GM23338 (cell line): ENCODE results near the gene BRME1. TPM values are rescaled to one million over a fixed set of nuclear protein-coding genes. Genes with fewer than 3 reads are reported as not detected.

Source experiments
- ATAC-seq: fragments of 200-7000 bp; cut with Tn5 transposase; 3 replicates; pipeline ENCODE4 v1.9.1; 2020
- DNase-seq: peaks from one replicate; pipeline ENCODE4 v3.0.0-alpha.2; 2015; ENCODE audit warnings: low spot score
- H2AFZ ChIP-seq: fragments of 200-600 bp; sonication (generic); 2 replicates; pipeline ENCODE4 v1.8.0; 2016; ENCODE audit warnings: antibody characterized with exemption, mild to moderate bottlenecking, moderate library complexity
- H3F3A ChIP-seq: fragments of 200-600 bp; sonication (generic); replicated peaks from 2 replicates; pipeline ENCODE4 v1.8.0; 2017; ENCODE audit warnings: antibody characterized with exemption, mixed run types, low read depth
- H3K27ac ChIP-seq: fragments of 200-600 bp; sonication (generic); 2 replicates; pipeline ENCODE4 v1.6.1; 2016; ENCODE audit warnings: low read depth
- H3K27me3 ChIP-seq: fragments of 200-600 bp; sonication (generic); 2 replicates; pipeline ENCODE4 v1.8.0; 2016; ENCODE audit warnings: mild to moderate bottlenecking, mixed run types, moderate library complexity; ENCODE audit not compliant: insufficient read depth
- H3K36me3 ChIP-seq: fragments of 200-600 bp; sonication (generic); 2 replicates; pipeline ENCODE4 v1.8.0; 2016; ENCODE audit warnings: mild to moderate bottlenecking; ENCODE audit not compliant: insufficient read depth
- H3K4me1 ChIP-seq: fragments of 200-600 bp; sonication (generic); 2 replicates; pipeline ENCODE4 v1.8.0; 2016; ENCODE audit warnings: mild to moderate bottlenecking, moderate library complexity; ENCODE audit not compliant: insufficient read depth
- H3K4me2 ChIP-seq: fragments of 200-600 bp; sonication (generic); 2 replicates; pipeline ENCODE4 v1.7.1; 2017; ENCODE audit warnings: mixed run types
- H3K4me3 ChIP-seq: fragments of 200-600 bp; sonication (generic); 2 replicates; pipeline ENCODE4 v1.6.1; 2016; ENCODE audit warnings: mixed run types
- H3K79me2 ChIP-seq: fragments of 200-600 bp; sonication (generic); replicated peaks from 2 replicates; pipeline ENCODE4 v1.8.0; 2017; ENCODE audit warnings: mild to moderate bottlenecking; ENCODE audit not compliant: insufficient read depth
- H3K9me2 ChIP-seq: fragments of 200-600 bp; sonication (generic); 2 replicates; pipeline ENCODE4 v1.8.0; 2017; ENCODE audit not compliant: insufficient read depth
- H4K20me1 ChIP-seq: fragments of 200-600 bp; sonication (generic); replicated peaks from 2 replicates; pipeline ENCODE4 v1.8.0; 2017; ENCODE audit warnings: mild to moderate bottlenecking; ENCODE audit not compliant: insufficient read depth
- H3K27ac Mint-ChIP-seq: 2 replicates; pipeline ENCODE4 v1.8.0; 2020; ENCODE audit warnings: inconsistent platforms, mild to moderate bottlenecking, moderate library complexity, mixed read lengths
- H3K27me3 Mint-ChIP-seq: 3 replicates; pipeline ENCODE4 v1.8.0; 2022; ENCODE audit warnings: low read depth, mild to moderate bottlenecking, moderate library complexity, mixed read lengths, inconsistent platforms; ENCODE audit not compliant: insufficient read depth, poor library complexity
- H3K36me3 Mint-ChIP-seq: 3 replicates; pipeline ENCODE4 v1.8.0; 2021; ENCODE audit warnings: low read depth, mild to moderate bottlenecking, inconsistent platforms, moderate library complexity, mixed read lengths
- H3K4me1 Mint-ChIP-seq: 3 replicates; pipeline ENCODE4 v1.8.0; 2020; ENCODE audit warnings: mild to moderate bottlenecking, inconsistent platforms, mixed read lengths
- H3K4me3 Mint-ChIP-seq: 3 replicates; pipeline ENCODE4 v1.8.0; 2021; ENCODE audit warnings: moderate library complexity, mild to moderate bottlenecking, inconsistent platforms, mixed read lengths
- H3K9me3 Mint-ChIP-seq: 3 replicates; pipeline ENCODE4 v1.8.0; 2020; ENCODE audit warnings: moderate library complexity, mild to moderate bottlenecking, inconsistent platforms, mixed read lengths
- CREB1 ChIP-seq: fragments of 250-450 bp; sonication (Bioruptor Pico); IDR thresholded peaks from 2 replicates; pipeline ENCODE4 v1.5.0; 2020; ENCODE audit warnings: low read depth, mild to moderate bottlenecking, moderate library complexity
- CTCF ChIP-seq, 2 experiments: fragments of 200-600 bp in 1 of 2; sonication (generic) in 1 of 2; conservative IDR thresholded peaks; 2 replicates each; pipeline versions ENCODE4 v1.5.1 to v1.6.1; 2016 to 2017; ENCODE audit warnings: antibody characterized with exemption in 2 of 2, low read depth in 2 of 2, mild to moderate bottlenecking in 2 of 2, moderate library complexity in 1 of 2
- ETS1 ChIP-seq: IDR thresholded peaks from 2 replicates; pipeline ENCODE4 v1.6.1; 2016; ENCODE audit warnings: antibody characterized with exemption
- EZH2 ChIP-seq: fragments of 200-600 bp; sonication (generic); IDR thresholded peaks from one replicate; pipeline ENCODE4 v1.8.0; 2017; ENCODE audit warnings: antibody characterized with exemption, mild to moderate bottlenecking, low read depth; ENCODE audit not compliant: unreplicated experiment
- EZH2phosphoT487 ChIP-seq: fragments of 200-600 bp; sonication (generic); IDR thresholded peaks from one replicate; pipeline ENCODE4 v1.8.1; 2018; ENCODE audit warnings: antibody characterized with exemption; ENCODE audit not compliant: unreplicated experiment
- JUNB ChIP-seq: IDR thresholded peaks from one replicate; pipeline ENCODE4 v1.6.1; 2016; ENCODE audit warnings: antibody characterized with exemption; ENCODE audit not compliant: unreplicated experiment
- NANOG ChIP-seq: IDR thresholded peaks from 2 replicates; pipeline ENCODE4 v1.6.1; 2016; ENCODE audit warnings: antibody characterized with exemption, borderline replicate concordance
- POLR2AphosphoS5 ChIP-seq: IDR thresholded peaks from 2 replicates; pipeline ENCODE4 v1.6.1; 2016; ENCODE audit warnings: antibody characterized with exemption, low read depth
- STAT1 ChIP-seq: IDR thresholded peaks from one replicate; pipeline ENCODE4 v1.6.1; 2016; ENCODE audit warnings: antibody characterized with exemption; ENCODE audit not compliant: unreplicated experiment
- ZNF114 ChIP-seq: fragments of 250-450 bp; sonication (Bioruptor Pico); IDR thresholded peaks from 2 replicates; pipeline ENCODE4 v1.5.0; 2020; ENCODE audit warnings: mild to moderate bottlenecking, moderate library complexity
- ZNF331 ChIP-seq: fragments of 250-450 bp; sonication (Bioruptor Pico); IDR thresholded peaks from 2 replicates; pipeline ENCODE4 v1.5.0; 2020; ENCODE audit warnings: low read depth, mild to moderate bottlenecking, moderate library complexity
- polyA plus RNA-seq: library from polyadenylated mRNA; unstranded; fragments of >200 nt; fragmentation: Nextera tagmentation; extraction: Ambion mirVana; gene quantifications from 2 replicates; pipeline ENCODE4 v1.2.1, GENCODE V29; 2016
- total RNA-seq: library from RNA; depleted of rRNA; stranded (reverse); fragments of >200 nt; shearing (Covaris generic); gene quantifications from 2 replicates; pipeline ENCODE4 v1.2.3, GENCODE V29; 2014
- TF ChIP-seq, protein P1 (sequence below): IDR thresholded peaks from one replicate; pipeline ENCODE4 v1.6.1; 2018; ENCODE audit warnings: antibody characterized with exemption; ENCODE audit not compliant: unreplicated experiment

Gene BRME1
- total and polyA plus RNA-seq, 2 experiments from 2014 or later = 3.9 to 4.0 TPM

DNA sequence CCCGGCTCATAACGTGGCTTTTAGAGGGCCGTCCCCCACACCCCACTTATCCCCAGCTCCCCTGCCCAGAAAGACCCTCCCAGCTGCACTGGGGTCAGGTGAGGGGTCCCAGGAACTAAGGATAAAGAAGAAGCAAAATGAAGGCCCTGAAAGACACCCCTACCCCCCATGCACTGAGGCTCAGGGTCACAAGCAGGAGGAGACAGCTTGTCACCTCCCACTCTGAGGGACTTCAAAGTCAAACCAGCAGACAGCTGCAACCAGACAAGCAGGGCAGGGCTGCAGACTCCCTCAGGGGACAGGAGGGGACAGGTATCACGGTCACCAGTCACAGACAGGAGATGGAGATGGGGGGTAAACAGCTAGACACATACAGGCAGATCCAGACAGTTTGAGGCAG lies 35.0 kb downstream of the BRME1 start:
- Mint-ChIP-seq H3K27ac (no peak overlapping the region), H3K4me3 (no peak overlapping the region), H3K4me1 (peaks cover 12% of the 10 kb centered on the region; the same call in 2 of the 3 replicates), H3K36me3 (no peaks in the 10 kb centered on the region; the same call in 2 of the 3 replicates), H3K27me3 (peaks cover 96% of the 10 kb centered on the region), H3K9me3 (no peaks in the 10 kb centered on the region)
- DNase-seq (no peak), ATAC-seq (no peak)
- no peaks in the 10 kb centered on the region for H3K36me3 ChIP-seq
- H2AFZ ChIP-seq = no peak overlapping the region
- TF ChIP-seq EZH2 = no peak
- no peak for TF ChIP-seq NANOG
- TF ChIP-seq, protein P1, sequence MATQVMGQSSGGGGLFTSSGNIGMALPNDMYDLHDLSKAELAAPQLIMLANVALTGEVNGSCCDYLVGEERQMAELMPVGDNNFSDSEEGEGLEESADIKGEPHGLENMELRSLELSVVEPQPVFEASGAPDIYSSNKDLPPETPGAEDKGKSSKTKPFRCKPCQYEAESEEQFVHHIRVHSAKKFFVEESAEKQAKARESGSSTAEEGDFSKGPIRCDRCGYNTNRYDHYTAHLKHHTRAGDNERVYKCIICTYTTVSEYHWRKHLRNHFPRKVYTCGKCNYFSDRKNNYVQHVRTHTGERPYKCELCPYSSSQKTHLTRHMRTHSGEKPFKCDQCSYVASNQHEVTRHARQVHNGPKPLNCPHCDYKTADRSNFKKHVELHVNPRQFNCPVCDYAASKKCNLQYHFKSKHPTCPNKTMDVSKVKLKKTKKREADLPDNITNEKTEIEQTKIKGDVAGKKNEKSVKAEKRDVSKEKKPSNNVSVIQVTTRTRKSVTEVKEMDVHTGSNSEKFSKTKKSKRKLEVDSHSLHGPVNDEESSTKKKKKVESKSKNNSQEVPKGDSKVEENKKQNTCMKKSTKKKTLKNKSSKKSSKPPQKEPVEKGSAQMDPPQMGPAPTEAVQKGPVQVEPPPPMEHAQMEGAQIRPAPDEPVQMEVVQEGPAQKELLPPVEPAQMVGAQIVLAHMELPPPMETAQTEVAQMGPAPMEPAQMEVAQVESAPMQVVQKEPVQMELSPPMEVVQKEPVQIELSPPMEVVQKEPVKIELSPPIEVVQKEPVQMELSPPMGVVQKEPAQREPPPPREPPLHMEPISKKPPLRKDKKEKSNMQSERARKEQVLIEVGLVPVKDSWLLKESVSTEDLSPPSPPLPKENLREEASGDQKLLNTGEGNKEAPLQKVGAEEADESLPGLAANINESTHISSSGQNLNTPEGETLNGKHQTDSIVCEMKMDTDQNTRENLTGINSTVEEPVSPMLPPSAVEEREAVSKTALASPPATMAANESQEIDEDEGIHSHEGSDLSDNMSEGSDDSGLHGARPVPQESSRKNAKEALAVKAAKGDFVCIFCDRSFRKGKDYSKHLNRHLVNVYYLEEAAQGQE = no peak
- TF ChIP-seq POLR2AphosphoS5 = no peak
- TF ChIP-seq ETS1 = no peak
- no peak for TF ChIP-seq ZNF331 (CRISPR knock-in tag)
- no peak for TF ChIP-seq CREB1 (CRISPR knock-in tag)
- no peak for TF ChIP-seq EZH2phosphoT487
- TF ChIP-seq JUNB = no peak
- no peak for TF ChIP-seq STAT1
- TF ChIP-seq ZNF114 (CRISPR knock-in tag) = no peak
- TF ChIP-seq CTCF (conservative IDR thresholded peaks at IDR 0.05; ENCODE audit: low read depth in 2 of 2) = no peak
- H3K4me1 ChIP-seq = peaks cover 8% of the 10 kb centered on the region; the same call in 1 of the 2 replicates
- no peaks in the 10 kb centered on the region for H3K9me2 ChIP-seq
- no peak overlapping the region for H3K4me2 ChIP-seq
- H3K79me2 ChIP-seq = no peaks in the 10 kb centered on the region
- peaks cover 6% of the 10 kb centered on the region; the same call in 1 of the 2 replicates for H4K20me1 ChIP-seq
- H3K27me3 ChIP-seq = peaks cover 98% of the 10 kb centered on the region
- no peak overlapping the region for H3K27ac ChIP-seq
- peaks cover 7% of the 10 kb centered on the region; the same call in 1 of the 2 replicates for H3F3A ChIP-seq
- H3K4me3 ChIP-seq = no peak overlapping the region
